MCF 10A (cell line): ENCODE data around the gene FBXO44. TPM values are rescaled to one million over a fixed set of nuclear protein-coding genes. Genes with fewer than 3 reads are reported as not detected.

Experiments used
- BruUV-seq: library from RNA; stranded (reverse); fragments of 400-500 nt; replicated peaks from 2 replicates; lab custom pipeline; 2021; lab: Mats Ljungman, UMichigan
- CTCF ChIA-PET: fragments of 300-600 bp; sonication (Branson Sonifier 250); formaldehyde crosslinking; extraction: SDS; loops from one replicate; lab custom pipeline; 2021; ENCODE audit warnings: antibody characterized with exemption, inconsistent platforms; lab: Yijun Ruan, JAX
- POLR2A ChIA-PET: fragments of 300-600, 350-650 bp; sonication (Branson Sonifier 250); formaldehyde crosslinking; extraction: SDS; loops from one replicate; lab custom pipeline; 2020; ENCODE audit warnings: antibody characterized with exemption, inconsistent platforms; lab: Yijun Ruan, JAX
- DNase-seq: peaks from one replicate; pipeline ENCODE4 v3.0.0-alpha.2; 2018; ENCODE audit not compliant: unreplicated experiment
- H3K27ac Mint-ChIP-seq: one replicate; pipeline ENCODE4 v1.8.0; 2022; ENCODE audit warnings: mild to moderate bottlenecking, low read depth, mixed read lengths; ENCODE audit not compliant: unreplicated experiment
- H3K27me3 Mint-ChIP-seq: one replicate; pipeline ENCODE4 v1.8.0; 2022; ENCODE audit warnings: mixed read lengths; ENCODE audit not compliant: insufficient read depth, unreplicated experiment
- H3K36me3 Mint-ChIP-seq: one replicate; pipeline ENCODE4 v1.8.0; 2022; ENCODE audit warnings: mild to moderate bottlenecking, moderate library complexity, mixed read lengths; ENCODE audit not compliant: insufficient read depth, unreplicated experiment
- H3K4me1 Mint-ChIP-seq: one replicate; pipeline ENCODE4 v1.8.0; 2022; ENCODE audit warnings: mixed read lengths; ENCODE audit not compliant: insufficient read depth, unreplicated experiment
- H3K4me3 Mint-ChIP-seq: one replicate; pipeline ENCODE4 v1.8.0; 2022; ENCODE audit warnings: mild to moderate bottlenecking, moderate library complexity, mixed read lengths; ENCODE audit not compliant: unreplicated experiment
- H3K9me3 Mint-ChIP-seq: one replicate; pipeline ENCODE4 v1.8.0; 2022; ENCODE audit warnings: mixed read lengths; ENCODE audit not compliant: unreplicated experiment
- intact Hi-C: fragments of 100-400 bp; cut with micrococcal nuclease; formaldehyde crosslinking; loops from 2 replicates; pipeline ENCODE4 v1.14.1; 2022
- total RNA-seq: library from RNA; stranded (reverse); gene quantifications from 2 replicates; pipeline ENCODE4 v1.2.3, GENCODE V29; 2022
- TF ChIP-seq, protein P1 (sequence below): fragments of 200-600 bp; IDR thresholded peaks from one replicate; pipeline ENCODE4 v1.8.0; 2022; ENCODE audit warnings: antibody characterized with exemption, mild to moderate bottlenecking; ENCODE audit not compliant: unreplicated experiment

Gene FBXO44
- total RNA-seq, 1 experiment from 2014 or later: 16.3 TPM

DNA sequence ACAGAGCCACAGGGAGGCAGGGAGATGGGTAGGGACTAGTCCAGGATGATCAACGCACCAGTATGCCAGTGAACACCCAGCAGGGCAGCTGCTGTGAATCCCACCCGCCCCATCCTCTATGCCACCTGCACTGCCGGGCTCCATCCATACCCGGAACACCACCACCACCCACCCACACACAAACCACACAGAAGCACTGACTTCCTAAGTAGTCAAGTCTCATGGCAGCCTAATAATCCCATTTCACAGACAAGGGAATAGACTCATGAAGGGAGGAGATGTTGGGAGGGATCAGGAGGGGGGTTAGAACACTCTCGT lies 43.2 kb downstream of the FBXO44 start:
- DNase-seq: no peak
- TF ChIP-seq, protein P1, sequence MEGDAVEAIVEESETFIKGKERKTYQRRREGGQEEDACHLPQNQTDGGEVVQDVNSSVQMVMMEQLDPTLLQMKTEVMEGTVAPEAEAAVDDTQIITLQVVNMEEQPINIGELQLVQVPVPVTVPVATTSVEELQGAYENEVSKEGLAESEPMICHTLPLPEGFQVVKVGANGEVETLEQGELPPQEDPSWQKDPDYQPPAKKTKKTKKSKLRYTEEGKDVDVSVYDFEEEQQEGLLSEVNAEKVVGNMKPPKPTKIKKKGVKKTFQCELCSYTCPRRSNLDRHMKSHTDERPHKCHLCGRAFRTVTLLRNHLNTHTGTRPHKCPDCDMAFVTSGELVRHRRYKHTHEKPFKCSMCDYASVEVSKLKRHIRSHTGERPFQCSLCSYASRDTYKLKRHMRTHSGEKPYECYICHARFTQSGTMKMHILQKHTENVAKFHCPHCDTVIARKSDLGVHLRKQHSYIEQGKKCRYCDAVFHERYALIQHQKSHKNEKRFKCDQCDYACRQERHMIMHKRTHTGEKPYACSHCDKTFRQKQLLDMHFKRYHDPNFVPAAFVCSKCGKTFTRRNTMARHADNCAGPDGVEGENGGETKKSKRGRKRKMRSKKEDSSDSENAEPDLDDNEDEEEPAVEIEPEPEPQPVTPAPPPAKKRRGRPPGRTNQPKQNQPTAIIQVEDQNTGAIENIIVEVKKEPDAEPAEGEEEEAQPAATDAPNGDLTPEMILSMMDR: no peak
- no peaks in the 10 kb centered on the region for H3K9me3 Mint-ChIP-seq
- peaks cover 11% of the 10 kb centered on the region for H3K4me1 Mint-ChIP-seq
- ChIA-PET CTCF (interaction anchor here (1.0 to 1.7 kb wide), 3 partner anchors 13 to 45 kb away, joined by 3 to 5 read pairs (median 3); no protein-coding TSS in a partner anchor), POLR2A (interaction anchor here (0.6 kb wide), 1 partner anchor 182 kb away, joined by 3 read pairs; no protein-coding TSS in a partner anchor)
- intact Hi-C loops: no loop called here
- no peak overlapping the region for H3K27ac Mint-ChIP-seq
- H3K4me3 Mint-ChIP-seq: no peak overlapping the region
- peaks cover 13% of the 10 kb centered on the region for H3K27me3 Mint-ChIP-seq
- no peaks in the 10 kb centered on the region for H3K36me3 Mint-ChIP-seq
- BruUV-seq: no TSS peak

DNA sequence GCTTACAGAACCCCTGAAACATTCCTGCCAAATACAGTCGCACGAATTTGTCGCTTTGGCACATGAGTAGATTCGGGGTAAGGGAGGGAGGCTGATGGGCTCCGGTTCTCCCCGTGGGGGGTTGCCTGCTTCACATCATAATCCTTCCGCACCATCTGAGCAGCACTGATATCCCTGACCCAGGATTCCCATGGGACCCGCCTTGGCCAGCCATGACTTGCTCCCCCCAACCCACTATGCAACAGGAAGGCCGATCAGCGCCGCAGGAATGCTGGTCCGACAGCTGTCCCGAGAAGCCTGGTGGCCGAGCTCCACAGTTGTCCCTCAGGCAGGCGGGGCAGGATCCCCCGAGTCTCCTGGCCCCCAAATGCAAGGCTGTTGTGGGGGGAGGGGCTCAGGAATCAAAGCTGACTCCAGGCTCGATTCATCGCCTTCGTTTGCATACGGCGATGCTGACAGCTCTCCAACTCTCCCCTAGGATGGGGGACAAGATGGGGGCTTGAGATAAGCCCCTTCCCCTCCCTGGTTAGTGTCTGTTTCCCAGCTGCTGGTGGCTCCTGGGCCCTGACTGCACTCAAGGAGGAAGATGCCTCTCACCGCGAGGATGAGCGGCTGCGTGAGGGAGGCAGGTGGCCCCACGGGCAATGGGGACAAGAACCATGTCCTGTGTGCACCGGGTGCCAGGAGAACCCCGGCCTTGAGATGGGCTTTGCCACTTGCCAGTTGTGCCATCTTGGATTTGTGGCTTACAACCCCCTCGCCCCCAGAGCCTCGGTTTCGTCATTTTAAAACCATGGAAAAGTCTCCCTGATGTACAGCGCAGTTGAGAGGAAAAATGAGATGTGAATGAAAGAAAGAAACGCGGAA lies 46.2 kb downstream of the FBXO44 start:
- intact Hi-C loops: no loop called here
- POLR2A ChIA-PET: interaction anchor here (0.6 to 1.3 kb wide), 2 partner anchors 11 to 14 kb away, joined by 3 read pairs; no protein-coding TSS in a partner anchor

DNA sequence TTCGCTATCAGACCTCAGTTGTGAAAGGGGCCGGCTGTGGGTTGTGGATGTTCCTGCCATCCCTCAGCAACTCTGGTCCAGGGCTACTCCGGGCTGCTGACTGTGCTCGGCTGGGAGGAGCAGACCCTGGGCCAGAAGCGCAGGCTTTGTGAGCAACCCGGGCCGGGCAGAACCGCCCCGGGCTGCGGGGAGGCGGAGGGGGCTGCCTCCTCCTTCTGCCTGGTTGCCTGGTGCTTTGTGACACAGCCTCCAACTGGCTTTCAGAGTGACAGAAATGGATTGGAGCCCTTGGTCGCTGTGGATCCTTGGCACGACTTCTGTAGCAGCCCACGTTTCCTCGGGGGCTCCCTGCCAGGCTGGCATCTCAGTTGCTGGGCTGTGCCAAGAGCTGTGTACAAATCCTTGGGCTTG lies 46.9 kb downstream of the FBXO44 start:
- intact Hi-C loops: no loop called here
- H3K27ac Mint-ChIP-seq: no peak overlapping the region
- no peaks in the 10 kb centered on the region for H3K4me1 Mint-ChIP-seq
- H3K36me3 Mint-ChIP-seq: no peaks in the 10 kb centered on the region
- no peak for DNase-seq
- ChIA-PET POLR2A (no interaction called here), CTCF (no interaction called here)
- no peaks in the 10 kb centered on the region for H3K9me3 Mint-ChIP-seq
- H3K4me3 Mint-ChIP-seq: no peak overlapping the region
- no TSS peak for BruUV-seq
- H3K27me3 Mint-ChIP-seq: no peaks in the 10 kb centered on the region
- TF ChIP-seq, protein P1: no peak

More for the DNA sequence above, 46.2 kb downstream of the FBXO44 start:
- CTCF ChIA-PET: interaction anchor here (0.9 to 1.6 kb wide), 3 partner anchors 9 to 36 kb away, joined by 3 to 4 read pairs (median 3); no protein-coding TSS in a partner anchor
- Mint-ChIP-seq H3K27ac (no peak overlapping the region), H3K4me1 (no peaks in the 10 kb centered on the region), H3K4me3 (no peak overlapping the region), H3K27me3 (no peaks in the 10 kb centered on the region), H3K36me3 (no peaks in the 10 kb centered on the region), H3K9me3 (no peaks in the 10 kb centered on the region)
- TF ChIP-seq, protein P1: no peak
- DNase-seq: no peak
- BruUV-seq: no TSS peak

DNA sequence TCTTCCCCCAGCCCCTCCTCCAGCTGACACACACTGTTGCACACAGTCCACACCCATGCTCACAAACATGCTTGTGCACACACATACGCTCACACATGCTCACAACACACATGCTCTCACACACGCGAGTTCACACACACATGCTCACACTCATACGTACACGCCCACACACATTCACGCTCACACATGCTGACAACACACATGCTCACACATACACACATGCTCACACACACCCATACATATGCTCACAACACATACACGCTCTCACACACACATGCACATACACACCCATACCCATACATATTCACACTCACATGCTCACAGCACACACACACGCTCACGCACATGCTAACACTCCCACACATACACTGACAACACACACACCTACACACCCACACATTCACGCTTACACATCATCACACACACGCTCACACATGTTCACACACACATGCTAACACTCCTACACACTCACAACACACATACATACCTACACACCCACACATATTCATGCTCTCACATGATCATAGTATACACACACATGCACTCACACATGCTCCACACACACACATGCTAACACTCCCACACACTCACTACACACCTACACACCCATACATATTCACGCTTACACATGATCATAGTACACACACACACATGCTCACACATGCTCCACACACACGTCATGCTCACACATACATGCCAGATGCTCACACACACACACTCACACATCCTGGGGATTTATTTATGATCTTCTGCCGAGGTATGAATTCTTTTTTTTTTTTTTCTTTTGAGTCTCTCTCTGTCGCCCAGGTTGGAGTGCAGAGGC lies 47.5 kb downstream of the FBXO44 start:
- no TSS peak for BruUV-seq
- H3K4me3 Mint-ChIP-seq: no peak overlapping the region
- CTCF ChIA-PET: no interaction called here
- H3K27me3 Mint-ChIP-seq: no peaks in the 10 kb centered on the region
- intact Hi-C loops: no loop called here
- H3K36me3 Mint-ChIP-seq: no peaks in the 10 kb centered on the region
- H3K4me1 Mint-ChIP-seq: no peaks in the 10 kb centered on the region
- no peak overlapping the region for H3K27ac Mint-ChIP-seq
- POLR2A ChIA-PET: no interaction called here
- TF ChIP-seq, protein P1: no peak
- DNase-seq: no peak
- no peaks in the 10 kb centered on the region for H3K9me3 Mint-ChIP-seq
